ENCODE results near the gene KRTAP6-3. TPM values are rescaled to one million over a fixed set of nuclear protein-coding genes. Genes with fewer than 3 reads are reported as not detected.

The KRTAP6-3 gene
- total RNA-seq, 2 donors from 2014 or later, result not detected

DNA sequence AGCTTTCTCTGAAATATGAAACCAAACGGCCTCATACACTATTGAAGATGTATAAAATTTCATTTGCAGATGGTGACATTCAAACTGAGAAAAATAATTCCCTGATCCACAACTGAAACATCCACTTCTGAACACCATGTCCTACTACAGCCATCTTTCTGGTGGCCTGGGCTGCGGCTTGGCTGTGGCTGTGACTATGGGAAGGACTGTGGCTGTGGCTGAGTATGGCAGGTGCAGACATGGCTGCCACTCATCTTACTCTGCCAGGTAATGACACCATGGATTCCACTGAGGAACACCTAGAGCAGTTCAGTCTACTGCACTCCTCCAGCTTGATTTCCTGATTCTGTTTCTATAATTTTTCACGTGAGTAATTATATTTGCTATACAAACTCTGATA is 28.3 kb downstream of the KRTAP6-3 start, which contains the start of gene KRTAP20-4:
Gene KRTAP20-4 (plus strand): TSS at position 106 of the 400 bp plus-strand sequence.
- Mint-ChIP-seq H3K27ac (no peak within 1 kb of the TSS), H3K27me3 (ENCODE audit: insufficient read depth) (no peaks in the 10 kb centered on the region), H3K4me1 (no peaks in the 10 kb centered on the region), H3K4me3 (no peak within 1 kb of the TSS), H3K9me3 (peaks cover 35% of the 10 kb centered on the region), H3K36me3 (ENCODE audit: low read depth) (no peaks in the 10 kb centered on the region)
- Histone ChIP-seq H3K36me3 (ENCODE audit: control insufficient read depth, insufficient read depth, low read length) (no peaks in the 10 kb centered on the region), H3K27me3 (ENCODE audit: control insufficient read depth, insufficient read depth, low read length, poor library complexity, severe bottlenecking) (no peaks in the 10 kb centered on the region), H3K9me3 (ENCODE audit: control insufficient read depth, low read length) (no peaks in the 10 kb centered on the region), H3K4me3 (ENCODE audit: low read length) (no peak within 1 kb of the TSS), H3K4me1 (ENCODE audit: control insufficient read depth, insufficient read depth, low read length) (no peaks in the 10 kb centered on the region), H3K9ac (ENCODE audit: extremely low read depth, low read length, poor library complexity, severe bottlenecking) (no peak within 1 kb of the TSS), H3K27ac (ENCODE audit: low read depth, low read length) (no peak within 1 kb of the TSS)
- TF ChIP-seq, protein P1, sequence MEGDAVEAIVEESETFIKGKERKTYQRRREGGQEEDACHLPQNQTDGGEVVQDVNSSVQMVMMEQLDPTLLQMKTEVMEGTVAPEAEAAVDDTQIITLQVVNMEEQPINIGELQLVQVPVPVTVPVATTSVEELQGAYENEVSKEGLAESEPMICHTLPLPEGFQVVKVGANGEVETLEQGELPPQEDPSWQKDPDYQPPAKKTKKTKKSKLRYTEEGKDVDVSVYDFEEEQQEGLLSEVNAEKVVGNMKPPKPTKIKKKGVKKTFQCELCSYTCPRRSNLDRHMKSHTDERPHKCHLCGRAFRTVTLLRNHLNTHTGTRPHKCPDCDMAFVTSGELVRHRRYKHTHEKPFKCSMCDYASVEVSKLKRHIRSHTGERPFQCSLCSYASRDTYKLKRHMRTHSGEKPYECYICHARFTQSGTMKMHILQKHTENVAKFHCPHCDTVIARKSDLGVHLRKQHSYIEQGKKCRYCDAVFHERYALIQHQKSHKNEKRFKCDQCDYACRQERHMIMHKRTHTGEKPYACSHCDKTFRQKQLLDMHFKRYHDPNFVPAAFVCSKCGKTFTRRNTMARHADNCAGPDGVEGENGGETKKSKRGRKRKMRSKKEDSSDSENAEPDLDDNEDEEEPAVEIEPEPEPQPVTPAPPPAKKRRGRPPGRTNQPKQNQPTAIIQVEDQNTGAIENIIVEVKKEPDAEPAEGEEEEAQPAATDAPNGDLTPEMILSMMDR (conservative IDR thresholded peaks at IDR 0.05), result no peak
- DNase-seq, result no peak
- 88% methylated on average over 3 of the region's 3 CpGs; no CpG with 5 or more reads in 1 of the 2 experiments for WGBS, 2 experiments (ENCODE audit: insufficient coverage in 1 of 2, insufficient read length in 1 of 2)

DNA sequence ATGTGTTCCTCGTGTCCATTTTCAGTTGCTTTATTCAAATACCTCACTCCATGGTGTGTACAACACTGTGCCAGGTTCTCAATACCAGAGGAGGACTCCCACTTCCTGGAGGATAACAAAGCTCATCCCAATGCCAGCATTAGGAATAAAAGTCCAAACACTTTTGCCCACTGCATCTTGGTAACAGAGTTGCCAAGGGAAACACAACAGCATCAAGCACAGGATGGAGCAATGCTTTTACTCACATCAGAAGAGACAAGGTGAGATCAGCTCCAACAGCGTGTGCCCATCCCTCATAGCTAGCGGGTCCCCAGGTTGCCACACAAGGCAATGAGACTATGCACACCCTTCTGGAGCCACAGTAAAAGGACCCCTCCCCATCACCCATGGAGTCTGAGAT is 31.1 kb downstream of the KRTAP6-3 start:
- H3K9me3 Mint-ChIP-seq, result peaks cover 37% of the 10 kb centered on the region
- WGBS, 2 experiments (ENCODE audit: insufficient coverage in 1 of 2, insufficient read length in 1 of 2), result 82 to 88% methylated on average over 2 to 3 of the region's 3 CpGs
- no peak for DNase-seq
- Histone ChIP-seq H3K27ac (ENCODE audit: low read depth, low read length) (no peak overlapping the region), H3K9me3 (ENCODE audit: control insufficient read depth, low read length) (no peaks in the 10 kb centered on the region), H3K4me3 (ENCODE audit: low read length) (no peak overlapping the region), H3K27me3 (ENCODE audit: control insufficient read depth, insufficient read depth, low read length, poor library complexity, severe bottlenecking) (no peaks in the 10 kb centered on the region), H3K36me3 (ENCODE audit: control insufficient read depth, insufficient read depth, low read length) (no peaks in the 10 kb centered on the region), H3K9ac (ENCODE audit: extremely low read depth, low read length, poor library complexity, severe bottlenecking) (no peak overlapping the region), H3K4me1 (ENCODE audit: control insufficient read depth, insufficient read depth, low read length) (no peaks in the 10 kb centered on the region)
- TF ChIP-seq, protein P1 (conservative IDR thresholded peaks at IDR 0.05), result no peak
- H3K4me1 Mint-ChIP-seq, result no peaks in the 10 kb centered on the region
- H3K27ac Mint-ChIP-seq, result no peak overlapping the region
- H3K36me3 Mint-ChIP-seq (ENCODE audit: low read depth), result no peaks in the 10 kb centered on the region
- no peaks in the 10 kb centered on the region for H3K27me3 Mint-ChIP-seq (ENCODE audit: insufficient read depth)
- H3K4me3 Mint-ChIP-seq, result no peak overlapping the region

DNA sequence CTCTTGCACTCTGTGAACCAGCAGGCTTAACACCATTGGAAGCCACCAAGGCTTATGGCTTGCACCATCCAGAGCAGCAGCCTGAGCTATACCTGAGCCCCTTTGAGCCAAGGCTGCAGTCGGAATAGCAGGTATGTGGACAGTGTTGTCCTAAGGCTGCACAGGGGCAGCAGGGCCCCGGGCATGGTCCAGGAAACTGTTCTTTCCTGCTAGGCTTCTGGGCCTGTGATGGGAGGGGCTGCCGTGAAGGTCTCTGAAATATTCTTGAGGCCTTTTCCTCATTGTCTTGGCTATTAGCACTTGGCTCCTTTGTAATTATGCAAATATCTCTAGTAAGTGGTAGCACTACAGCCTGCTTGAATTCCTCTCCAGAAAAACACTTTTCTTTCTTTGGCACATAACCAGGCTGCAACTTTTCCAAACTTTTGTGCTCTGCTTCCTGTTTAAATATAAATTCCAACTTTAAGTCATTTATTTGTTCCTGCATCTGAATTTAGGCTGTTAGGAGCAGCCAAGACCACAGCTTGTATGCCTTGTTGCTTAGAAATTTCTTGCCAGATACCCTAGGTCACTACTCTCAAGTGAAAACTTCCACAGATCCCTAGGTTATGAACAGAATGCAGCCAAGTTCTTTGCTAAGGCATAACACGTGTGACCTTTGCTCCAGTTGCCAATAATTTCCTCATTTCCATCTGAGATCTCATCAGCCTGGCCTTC is 33.4 kb downstream of the KRTAP6-3 start:
- H3K27me3 Mint-ChIP-seq (ENCODE audit: insufficient read depth), result no peaks in the 10 kb centered on the region
- TF ChIP-seq, protein P1 (conservative IDR thresholded peaks at IDR 0.05), result no peak
- Histone ChIP-seq H3K9ac (ENCODE audit: extremely low read depth, low read length, poor library complexity, severe bottlenecking) (no peak overlapping the region), H3K27me3 (ENCODE audit: control insufficient read depth, insufficient read depth, low read length, poor library complexity, severe bottlenecking) (no peaks in the 10 kb centered on the region), H3K4me1 (ENCODE audit: control insufficient read depth, insufficient read depth, low read length) (no peaks in the 10 kb centered on the region), H3K4me3 (ENCODE audit: low read length) (no peak overlapping the region), H3K27ac (ENCODE audit: low read depth, low read length) (no peak overlapping the region), H3K9me3 (ENCODE audit: control insufficient read depth, low read length) (no peaks in the 10 kb centered on the region), H3K36me3 (ENCODE audit: control insufficient read depth, insufficient read depth, low read length) (no peaks in the 10 kb centered on the region)
- no peak overlapping the region for H3K4me3 Mint-ChIP-seq
- H3K27ac Mint-ChIP-seq, result no peak overlapping the region
- 86 to 88% methylated on average over 3 to 4 of the region's 4 CpGs for WGBS, 2 experiments (ENCODE audit: insufficient coverage in 1 of 2, insufficient read length in 1 of 2)
- H3K36me3 Mint-ChIP-seq (ENCODE audit: low read depth), result no peaks in the 10 kb centered on the region
- H3K9me3 Mint-ChIP-seq, result peaks cover 37% of the 10 kb centered on the region
- DNase-seq, result no peak
- no peaks in the 10 kb centered on the region for H3K4me1 Mint-ChIP-seq
